HEK293 (cell line): ENCODE measurements around the gene TTYH2.

Experiments used
- MEIS1 ChIP-seq: sonication (generic); formaldehyde crosslinking; IDR thresholded peaks from 2 replicates; pipeline ENCODE4 v1.8.1; 2022; ENCODE audit warnings: missing genetic modification reagents, mild to moderate bottlenecking, borderline replicate concordance
- REPIN1 ChIP-seq: fragments of 450-650 bp; formaldehyde crosslinking; IDR thresholded peaks from 2 replicates; pipeline ENCODE4 v1.5.1; 2017; ENCODE audit warnings: missing biosample characterization, missing genetic modification characterization, low read depth
- TCF7L2 ChIP-seq: IDR thresholded peaks from 2 replicates; pipeline ENCODE4 v1.6.1; 2011; ENCODE audit warnings: low read depth, mild to moderate bottlenecking, inconsistent platforms, low read length, moderate library complexity, borderline replicate concordance
- ZNF24 ChIP-seq: fragments of 450-650 bp; formaldehyde crosslinking; IDR thresholded peaks from 2 replicates; pipeline ENCODE4 v1.5.1; 2016; ENCODE audit warnings: missing biosample characterization, missing genetic modification characterization
- ZNF544 ChIP-seq: fragments of 450-650 bp; formaldehyde crosslinking; IDR thresholded peaks from 2 replicates; pipeline ENCODE4 v1.5.0; 2017; ENCODE audit warnings: missing biosample characterization, missing genetic modification characterization
- TF ChIP-seq, protein P1 (sequence below): fragments of 450-650 bp; formaldehyde crosslinking; IDR thresholded peaks from 2 replicates; pipeline ENCODE4 v1.5.1; 2016; ENCODE audit warnings: missing biosample characterization, missing genetic modification characterization

DNA sequence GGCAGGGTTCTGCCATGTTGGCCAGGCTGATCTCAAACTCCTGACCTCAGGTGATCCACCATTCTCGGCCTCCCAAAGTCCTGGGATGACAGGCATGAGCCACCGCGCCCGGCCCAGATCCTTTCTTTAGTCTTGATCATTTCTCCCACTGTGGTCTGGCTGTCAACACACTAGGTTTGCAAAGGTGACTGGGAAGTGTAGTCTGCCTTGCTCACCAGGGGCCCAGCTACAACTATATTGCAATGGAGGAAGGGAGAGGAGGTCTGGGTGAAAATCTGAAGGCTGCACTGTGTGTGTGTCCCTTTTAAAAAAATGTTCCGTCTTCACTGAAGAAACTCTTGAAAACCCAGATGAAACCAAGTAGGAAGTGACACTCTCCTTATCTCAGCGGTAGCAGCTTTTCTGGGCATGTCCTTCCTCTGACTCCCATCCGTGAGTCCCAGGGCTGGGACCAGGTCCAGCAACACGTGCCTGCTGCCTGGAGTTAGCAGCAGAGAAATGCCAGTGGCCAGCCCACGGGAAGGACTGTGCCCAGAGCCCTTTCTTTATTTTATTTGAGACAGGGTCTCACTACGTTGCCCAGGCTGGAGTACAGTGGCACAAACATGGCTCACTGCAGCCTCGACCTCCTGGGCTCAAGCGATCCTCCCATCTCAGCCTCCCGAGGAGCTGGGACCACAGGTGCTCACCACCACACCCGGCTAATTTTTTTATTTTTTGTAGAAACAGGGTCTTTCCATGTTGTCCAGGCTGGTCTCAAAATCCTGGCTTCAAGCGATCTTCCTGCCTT, 94.8 kb downstream of the TTYH2 start:
- TF ChIP-seq, protein P1, sequence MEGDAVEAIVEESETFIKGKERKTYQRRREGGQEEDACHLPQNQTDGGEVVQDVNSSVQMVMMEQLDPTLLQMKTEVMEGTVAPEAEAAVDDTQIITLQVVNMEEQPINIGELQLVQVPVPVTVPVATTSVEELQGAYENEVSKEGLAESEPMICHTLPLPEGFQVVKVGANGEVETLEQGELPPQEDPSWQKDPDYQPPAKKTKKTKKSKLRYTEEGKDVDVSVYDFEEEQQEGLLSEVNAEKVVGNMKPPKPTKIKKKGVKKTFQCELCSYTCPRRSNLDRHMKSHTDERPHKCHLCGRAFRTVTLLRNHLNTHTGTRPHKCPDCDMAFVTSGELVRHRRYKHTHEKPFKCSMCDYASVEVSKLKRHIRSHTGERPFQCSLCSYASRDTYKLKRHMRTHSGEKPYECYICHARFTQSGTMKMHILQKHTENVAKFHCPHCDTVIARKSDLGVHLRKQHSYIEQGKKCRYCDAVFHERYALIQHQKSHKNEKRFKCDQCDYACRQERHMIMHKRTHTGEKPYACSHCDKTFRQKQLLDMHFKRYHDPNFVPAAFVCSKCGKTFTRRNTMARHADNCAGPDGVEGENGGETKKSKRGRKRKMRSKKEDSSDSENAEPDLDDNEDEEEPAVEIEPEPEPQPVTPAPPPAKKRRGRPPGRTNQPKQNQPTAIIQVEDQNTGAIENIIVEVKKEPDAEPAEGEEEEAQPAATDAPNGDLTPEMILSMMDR, result no peak
- TF ChIP-seq ZNF544 (tag by site-specific recombination) (no peak), REPIN1 (tag by site-specific recombination) (no peak), TCF7L2 (no peak), ZNF24 (tag by site-specific recombination) (no peak), MEIS1 (CRISPR knock-in tag) (no peak)
